B cell (primary cell): Measurements from ENCODE around the gene FTO. TPM values are rescaled to one million over a fixed set of nuclear protein-coding genes. Genes with fewer than 3 reads are reported as not detected.

ENCODE experiments used
- ATAC-seq: fragments of 200-7000 bp; cut with Tn5 transposase; one replicate; pipeline ENCODE4 v1.10.0; 2021; ENCODE audit warnings: low read depth, mild to moderate bottlenecking, moderate number of reproducible peaks, moderate library complexity
- CTCF ChIA-PET: fragments of 350-600 bp; sonication (Branson Sonifier 250); formaldehyde crosslinking; loops from one replicate; lab custom pipeline; 2021; ENCODE audit warnings: antibody characterized with exemption, inconsistent platforms; lab: Charles Lee
- POLR2A ChIA-PET: fragments of 350-600 bp; sonication (Branson Sonifier 250); formaldehyde crosslinking; loops from one replicate; lab custom pipeline; 2021; ENCODE audit warnings: antibody characterized with exemption; lab: Charles Lee
- DNase-seq: peaks from one replicate; pipeline ENCODE4 v3.0.0; 2013
- H2AFZ ChIP-seq: 2 replicates; pipeline ENCODE4 v1.6.1; 2012; ENCODE audit warnings: mild to moderate bottlenecking, low read depth, low read length; ENCODE audit not compliant: insufficient read depth, poor library complexity, severe bottlenecking
- H3K27ac ChIP-seq, 2 donors: 1 replicate in 1 of 2; 2 replicates in 1 of 2; pipeline ENCODE4 v1.5.1; 2012 to 2013; ENCODE audit warnings: low read length in 2 of 2, mild to moderate bottlenecking in 2 of 2, moderate library complexity in 1 of 2
- H3K27me3 ChIP-seq, 4 experiments: fragments of 200-600 bp in 1 of 4; sonication (generic) in 1 of 4; replicated peaks in 1 of 4; 1 replicate in 2 of 4; 2 replicates in 2 of 4; pipeline versions ENCODE4 v1.6.1 to v1.7.0; 2013 to 2016; ENCODE audit warnings: low read length in 3 of 4, mild to moderate bottlenecking in 2 of 4, mixed read lengths in 1 of 4, moderate library complexity in 1 of 4; ENCODE audit not compliant: insufficient read depth in 4 of 4, control insufficient read depth in 3 of 4; ENCODE audit errors: control extremely low read depth in 1 of 4
- H3K36me3 ChIP-seq, 2 experiments: replicated peaks in 1 of 2; 1 replicate in 1 of 2; 2 replicates in 1 of 2; pipeline versions ENCODE4 v1.6.1 to v1.7.1; 2013; ENCODE audit warnings: low read length in 1 of 2; ENCODE audit not compliant: insufficient read depth in 2 of 2, control insufficient read depth in 1 of 2; ENCODE audit errors: control extremely low read depth in 1 of 2, extremely low read depth in 1 of 2
- H3K4me1 ChIP-seq, 2 donors: fragments of 200-600 bp in 1 of 2; sonication (generic) in 1 of 2; 1 replicate in 1 of 2; 2 replicates in 1 of 2; pipeline versions ENCODE4 v1.5.1 to v1.6.1; 2013 to 2017; ENCODE audit warnings: low read length in 2 of 2; ENCODE audit not compliant: control insufficient read depth in 2 of 2, insufficient read depth in 2 of 2
- H3K4me2 ChIP-seq: replicated peaks from 2 replicates; pipeline ENCODE3; 2012; ENCODE audit warnings: mild to moderate bottlenecking, low read depth, low read length; ENCODE audit not compliant: poor library complexity, severe bottlenecking
- H3K4me3 ChIP-seq, 5 experiments: fragments of 200-600 bp in 1 of 5; sonication (generic) in 1 of 5; 1 replicate in 3 of 5; 2 replicates in 2 of 5; pipeline versions ENCODE4 v1.5.1 to v1.7.0; 2011 to 2016; ENCODE audit warnings: low read length in 4 of 5, mild to moderate bottlenecking in 4 of 5, low read depth in 2 of 5, control low read depth in 1 of 5, moderate library complexity in 1 of 5; ENCODE audit not compliant: insufficient read depth in 1 of 5; ENCODE audit errors: control extremely low read depth in 1 of 5, extremely low read depth in 1 of 5
- H3K79me2 ChIP-seq: fragments of 200-600 bp; sonication (generic); one replicate; pipeline ENCODE4 v1.6.0; 2016; ENCODE audit warnings: low read length; ENCODE audit not compliant: control insufficient read depth, insufficient read depth
- H3K9ac ChIP-seq: fragments of 200-600 bp; sonication (generic); 2 replicates; pipeline ENCODE4 v1.6.1; 2017; ENCODE audit warnings: mild to moderate bottlenecking, low read length, moderate library complexity
- H3K9me3 ChIP-seq, 3 donors: one replicate each; pipeline versions ENCODE4 v1.6.1 to v1.7.1; 2013; ENCODE audit warnings: low read length in 2 of 3; ENCODE audit not compliant: control insufficient read depth in 2 of 3, insufficient read depth in 1 of 3; ENCODE audit errors: control extremely low read depth in 1 of 3
- H4K20me1 ChIP-seq: 2 replicates; pipeline ENCODE4 v1.6.0; 2012; ENCODE audit warnings: mild to moderate bottlenecking, low read length; ENCODE audit not compliant: insufficient read depth, control insufficient read depth, poor library complexity, severe bottlenecking
- H3K27ac Mint-ChIP-seq: one replicate; pipeline ENCODE4 v1.8.0; 2021; ENCODE audit warnings: mixed read lengths
- H3K27me3 Mint-ChIP-seq: one replicate; pipeline ENCODE4 v1.8.0; 2021; ENCODE audit warnings: mixed read lengths
- H3K4me1 Mint-ChIP-seq: one replicate; pipeline ENCODE4 v1.8.0; 2021; ENCODE audit warnings: mixed read lengths
- H3K4me3 Mint-ChIP-seq: one replicate; pipeline ENCODE4 v1.8.0; 2021; ENCODE audit warnings: mixed read lengths
- H3K9me3 Mint-ChIP-seq: one replicate; pipeline ENCODE4 v1.8.0; 2022; ENCODE audit warnings: mixed read lengths; ENCODE audit not compliant: insufficient read depth
- CTCF ChIP-seq: fragments of 200-600 bp; IDR thresholded peaks from one replicate; pipeline ENCODE4 v1.8.0; 2022; ENCODE audit warnings: antibody characterized with exemption, mild to moderate bottlenecking
- EZH2 ChIP-seq: IDR thresholded peaks from 2 replicates; pipeline ENCODE4 v1.6.1; 2012; ENCODE audit warnings: borderline replicate concordance, low read depth, mild to moderate bottlenecking, moderate library complexity, low read length; ENCODE audit not compliant: insufficient read depth, poor library complexity, severe bottlenecking
- WGBS: methylation state at CpG from one replicate; pipeline ENCODE4 v1.1.5; 2013; ENCODE audit warnings: missing lambda C conversion rate; ENCODE audit not compliant: insufficient coverage; 5-methylcytosine and 5-hydroxymethylcytosine counted together
- intact Hi-C: fragments of 100-400 bp; cut with micrococcal nuclease; formaldehyde crosslinking; loops from one replicate; pipeline ENCODE4 v1.10.0; 2022
- polyA plus RNA-seq: library from polyadenylated mRNA; depleted of rRNA; stranded (reverse); fragments of >200 nt; gene quantifications from 2 replicates; pipeline ENCODE4 v1.2.3, GENCODE V29; 2012
- total RNA-seq, 2 donors: library from RNA; stranded (reverse); fragments of 120-200 nt in 1 of 2; gene quantifications; 1 replicate in 1 of 2; 2 replicates in 1 of 2; pipeline versions ENCODE4 v1.2.3 to v1.2.4, GENCODE V29; 2013 to 2022

The FTO gene
- total and polyA plus RNA-seq, 2 donors (not counting 1 experiment from before 2014, with no cell fraction given): 26.5 to 68.5 TPM

DNA sequence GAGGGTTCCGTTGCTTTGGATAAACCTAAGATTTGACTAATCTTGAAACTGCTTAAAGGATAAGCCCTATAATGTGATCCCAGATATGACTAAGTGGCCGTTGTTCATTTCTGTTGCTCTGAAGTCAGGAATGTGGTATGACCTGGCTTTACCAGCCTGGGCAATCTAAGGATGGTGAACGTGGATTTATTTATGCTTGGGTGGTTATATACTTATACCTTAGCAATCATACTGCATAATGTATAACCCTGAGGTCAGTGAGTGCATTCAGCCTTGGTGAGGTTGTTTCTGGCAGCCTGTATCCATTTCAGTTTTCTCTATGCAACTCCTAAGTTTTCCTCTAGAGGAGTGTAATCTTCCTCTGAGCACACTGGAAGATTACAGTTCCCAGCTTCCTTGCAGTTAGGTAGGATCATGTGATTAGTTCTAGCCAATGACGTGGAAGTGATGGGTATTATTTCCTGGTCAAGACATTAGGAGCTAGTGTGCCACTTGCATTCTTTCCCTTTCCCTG lies 41.9 kb downstream of the FTO start:
- H3K27ac Mint-ChIP-seq: no peak overlapping the region
- Histone ChIP-seq H3K79me2 (peaks cover 44% of the 10 kb centered on the region), H3K27me3 (no peaks in the 10 kb centered on the region), H4K20me1 (peaks cover 18% of the 10 kb centered on the region), H3K9me3 (peaks cover 0 to 9% (median 2%) of the 10 kb centered on the region in 3 donors), H3K4me2 (no peak overlapping the region), H2AFZ (no peak overlapping the region), H3K9ac (no peak overlapping the region), H3K27ac (no peak overlapping the region), H3K4me1 (peaks cover 9 to 12% of the 10 kb centered on the region in 2 donors), H3K36me3 (no peaks in the 10 kb centered on the region), H3K4me3 (no peak overlapping the region)
- H3K4me3 Mint-ChIP-seq: no peak overlapping the region
- ChIA-PET CTCF (no interaction called here), POLR2A (no interaction called here)
- no peaks in the 10 kb centered on the region for H3K9me3 Mint-ChIP-seq
- intact Hi-C loops: no loop called here
- H3K27me3 Mint-ChIP-seq: no peaks in the 10 kb centered on the region
- ATAC-seq (no peak), DNase-seq (no peak)
- WGBS: 80% methylated on average over 1 of the region's 4 CpGs
- TF ChIP-seq EZH2 (no peak), CTCF (no peak)
- peaks cover 38% of the 10 kb centered on the region for H3K4me1 Mint-ChIP-seq

- H3K79me2 ChIP-seq: peaks cover 60% of the 10 kb centered on the region
- no peak for ATAC-seq
- DNase-seq: no peak
- intact Hi-C loops: no loop called here
- ChIA-PET POLR2A (no interaction called here), CTCF (interaction anchor here (3.5 kb wide), 1 partner anchor 9 kb away, joined by 17 read pairs; no protein-coding TSS in a partner anchor)
- no peaks in the 10 kb centered on the region for H3K27me3 Mint-ChIP-seq
- no peak overlapping the region for H2AFZ ChIP-seq
- peaks cover 20% of the 10 kb centered on the region for H3K4me1 Mint-ChIP-seq
- H3K27me3 ChIP-seq: no peaks in the 10 kb centered on the region
- no peak overlapping the region for H3K4me3 ChIP-seq
- H3K4me3 Mint-ChIP-seq: no peak overlapping the region
- TF ChIP-seq EZH2 (no peak), CTCF (no peak)
- H4K20me1 ChIP-seq: no peaks in the 10 kb centered on the region
- WGBS: no CpG with 5 or more reads among the region's 1 CpG
- H3K27ac Mint-ChIP-seq: no peak overlapping the region
- H3K9me3 Mint-ChIP-seq: no peaks in the 10 kb centered on the region
- peaks cover 3% of the 10 kb centered on the region in 2 donors for H3K4me1 ChIP-seq
- H3K27ac ChIP-seq: no peak overlapping the region
- H3K9ac ChIP-seq: no peak overlapping the region
- H3K4me2 ChIP-seq: no peak overlapping the region
- H3K9me3 ChIP-seq: peaks cover 0 to 9% (median 2%) of the 10 kb centered on the region in 3 donors
- H3K36me3 ChIP-seq: no peaks in the 10 kb centered on the region
Observed at GRCh38 chr16:53752560-53752959, 48.6 kb downstream of the FTO start.
